Large intestine (tissue), 12 donors: Measurements from ENCODE around the gene NEURL1. TPM values are rescaled to one million over a fixed set of nuclear protein-coding genes. Genes with fewer than 3 reads are reported as not detected.

Experiments used
- DNase-seq, 2 donors: peaks; one replicate each; pipeline versions ENCODE4 v3.0.0 to v3.0.0-alpha.2; 2013
- H3K27ac ChIP-seq: one replicate; pipeline ENCODE4 v1.5.1; 2013; ENCODE audit warnings: low read length
- H3K27me3 ChIP-seq: 2 replicates; pipeline ENCODE4 v1.6.1; 2013; ENCODE audit warnings: low read length; ENCODE audit not compliant: control insufficient read depth, insufficient read depth
- H3K36me3 ChIP-seq: 2 replicates; pipeline ENCODE4 v1.6.1; 2013; ENCODE audit warnings: low read length; ENCODE audit not compliant: control insufficient read depth, insufficient read depth
- H3K4me1 ChIP-seq: one replicate; pipeline ENCODE4 v1.6.1; 2013; ENCODE audit warnings: low read length; ENCODE audit not compliant: control insufficient read depth, insufficient read depth
- H3K4me3 ChIP-seq: one replicate; pipeline ENCODE4 v1.5.1; 2013; ENCODE audit warnings: low read length
- H3K9me3 ChIP-seq: one replicate; pipeline ENCODE4 v1.6.1; 2013; ENCODE audit warnings: mild to moderate bottlenecking, low read depth, low read length, moderate library complexity; ENCODE audit not compliant: control insufficient read depth
- WGBS: methylation state at CpG from one replicate; pipeline ENCODE4 v1.1.5; 2013; ENCODE audit warnings: low lambda C conversion rate; ENCODE audit not compliant: insufficient coverage; 5-methylcytosine and 5-hydroxymethylcytosine counted together
- long read RNA-seq, 11 donors: transcript quantifications; one replicate each; lab custom pipeline, GENCODE V29; 2026
- polyA plus RNA-seq: library from polyadenylated mRNA; unstranded; fragments of 120-200 nt; gene quantifications from one replicate; pipeline ENCODE4 v1.2.1, GENCODE V29; 2013

The NEURL1 gene
- 34.9 TPM for polyA plus RNA-seq
- long read RNA-seq, donor 1: 0 reads
- long read RNA-seq, donor 2: 0 reads
- long read RNA-seq, donor 3: 0 reads
- long read RNA-seq, donor 4: 0 reads
- long read RNA-seq, donor 5: 0 reads
- long read RNA-seq, donor 6, full-length matches to known transcripts: 2 of 2 reads
- long read RNA-seq, donor 6, partial matches to known transcripts: 0 of 2 reads
- long read RNA-seq, donor 6, other reads (novel, unspliced or antisense): 0 of 2 reads
- long read RNA-seq, donor 7, full-length matches to known transcripts: 1 of 6 reads
- long read RNA-seq, donor 7, partial matches to known transcripts: 5 of 6 reads
- long read RNA-seq, donor 7, other reads (novel, unspliced or antisense): 0 of 6 reads
- long read RNA-seq, donor 8, partial matches to known transcripts: 5 of 5 reads
- long read RNA-seq, donor 8, other reads (novel, unspliced or antisense): 0 of 5 reads
- long read RNA-seq, donor 9, full-length matches to known transcripts: 1 of 1 reads
- long read RNA-seq, donor 9, partial matches to known transcripts: 0 of 1 reads
- long read RNA-seq, donor 9, other reads (novel, unspliced or antisense): 0 of 1 reads
- long read RNA-seq, donor 10: 0 reads
- long read RNA-seq, donor 11, full-length matches to known transcripts: 2 of 7 reads
- long read RNA-seq, donor 11, partial matches to known transcripts: 5 of 7 reads
- long read RNA-seq, donor 11, other reads (novel, unspliced or antisense): 0 of 7 reads

GRCh38 chr10:103493362-103493915 is at the start of gene NEURL1:
NEURL1 (plus strand) TSS chr10:103493705; CDS start chr10:103494388, 683 bp downstream.
- H3K27ac ChIP-seq: peak within 1 kb of the TSS; percentile 20
- WGBS: no CpG with 5 or more reads among the region's 65 CpGs
- peak in 1 of 2 donors; percentile 68 for DNase-seq
- H3K4me3 ChIP-seq: peak within 1 kb of the TSS; percentile 59
- H3K4me1 ChIP-seq: peaks cover 28% of the 10 kb centered on the region
- no peaks in the 10 kb centered on the region for H3K9me3 ChIP-seq
- peaks cover 16% of the 10 kb centered on the region for H3K27me3 ChIP-seq
- H3K36me3 ChIP-seq: no peaks in the 10 kb centered on the region

GRCh38 chr10:103444478-103444877 is 49.0 kb upstream of the NEURL1 start:
- Histone ChIP-seq H3K4me1 (no peaks in the 10 kb centered on the region), H3K27me3 (no peaks in the 10 kb centered on the region), H3K9me3 (no peaks in the 10 kb centered on the region), H3K36me3 (peaks cover 87% of the 10 kb centered on the region), H3K27ac (no peak overlapping the region), H3K4me3 (no peak overlapping the region)
- DNase-seq: no peak
- WGBS: no CpG with 5 or more reads among the region's 10 CpGs

DNA sequence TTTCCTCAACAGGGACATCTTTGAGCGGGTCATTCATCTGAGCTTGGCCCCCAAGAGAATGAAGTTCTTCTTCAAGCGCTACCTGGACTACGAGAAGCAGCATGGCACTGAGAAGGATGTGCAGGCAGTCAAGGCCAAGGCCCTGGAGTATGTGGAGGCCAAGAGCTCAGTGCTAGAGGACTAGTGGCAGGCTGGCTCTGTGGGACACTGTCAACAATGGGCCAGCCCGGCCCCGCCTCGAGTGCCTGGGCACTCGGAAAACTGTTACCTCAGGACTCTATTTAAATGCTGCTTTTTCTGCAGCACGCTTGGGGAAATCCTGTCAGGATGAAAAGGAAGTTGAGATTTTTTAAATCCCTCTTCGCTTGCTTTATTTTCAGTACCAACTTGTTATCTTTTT is 48.1 kb upstream of the NEURL1 start:
- WGBS: 100% methylated on average over 1 of the region's 9 CpGs
- H3K4me3 ChIP-seq: no peak overlapping the region
- H3K27me3 ChIP-seq: no peaks in the 10 kb centered on the region
- no peak overlapping the region for H3K27ac ChIP-seq
- no peaks in the 10 kb centered on the region for H3K9me3 ChIP-seq
- H3K36me3 ChIP-seq: peaks cover 81% of the 10 kb centered on the region
- no peaks in the 10 kb centered on the region for H3K4me1 ChIP-seq
- no peak for DNase-seq

DNA sequence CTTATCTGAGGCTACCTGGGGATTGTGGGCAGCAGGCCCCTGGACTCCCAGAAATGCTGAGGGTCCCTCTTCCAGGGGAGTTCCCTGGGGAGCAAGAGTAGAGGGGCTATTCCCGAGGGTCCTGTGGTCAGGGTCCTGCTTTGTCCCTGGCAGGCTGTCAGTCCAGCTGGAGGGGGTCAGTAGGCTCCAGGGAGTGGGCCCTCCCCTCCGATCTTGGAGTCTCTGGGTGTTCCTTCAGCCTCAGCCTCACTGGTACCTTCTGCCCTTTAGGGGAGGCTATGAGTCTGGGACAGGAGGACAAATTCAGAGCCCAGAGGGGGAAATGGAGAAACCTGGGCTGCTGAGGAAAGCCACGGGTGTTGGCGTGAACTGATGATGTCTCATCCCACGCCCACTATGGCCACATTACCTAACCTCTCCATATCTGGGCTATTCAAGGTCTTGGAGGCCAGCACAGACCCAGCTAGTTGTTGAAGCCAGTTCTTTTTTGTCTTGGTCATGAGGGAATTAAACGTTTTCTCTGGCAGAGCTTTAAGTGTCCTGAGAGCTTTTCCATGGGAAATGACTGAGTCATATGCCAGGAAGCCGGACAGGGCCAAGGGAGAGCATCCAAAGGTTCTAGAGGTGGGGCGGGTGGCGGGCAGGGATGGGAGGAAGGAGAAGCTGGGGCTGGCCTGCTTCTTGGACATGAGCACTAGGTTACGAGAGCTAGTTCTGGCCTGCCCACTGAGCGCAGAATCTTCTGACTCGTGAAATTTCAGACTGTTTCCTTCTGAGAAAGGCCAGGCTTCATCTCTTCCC is 47.5 kb upstream of the NEURL1 start:
- no peak for DNase-seq
- no peaks in the 10 kb centered on the region for H3K9me3 ChIP-seq
- no peaks in the 10 kb centered on the region for H3K27me3 ChIP-seq
- no CpG with 5 or more reads among the region's 12 CpGs for WGBS
- H3K4me1 ChIP-seq: no peaks in the 10 kb centered on the region
- H3K27ac ChIP-seq: no peak overlapping the region
- H3K4me3 ChIP-seq: no peak overlapping the region
- H3K36me3 ChIP-seq: peaks cover 75% of the 10 kb centered on the region

- WGBS: no CpG with 5 or more reads among the region's 23 CpGs
- Histone ChIP-seq H3K36me3 (peaks cover 64% of the 10 kb centered on the region), H3K4me1 (peaks cover 3% of the 10 kb centered on the region)
Measured at GRCh38 chr10:103447187-103447586, 46.3 kb upstream of the NEURL1 start.

DNA sequence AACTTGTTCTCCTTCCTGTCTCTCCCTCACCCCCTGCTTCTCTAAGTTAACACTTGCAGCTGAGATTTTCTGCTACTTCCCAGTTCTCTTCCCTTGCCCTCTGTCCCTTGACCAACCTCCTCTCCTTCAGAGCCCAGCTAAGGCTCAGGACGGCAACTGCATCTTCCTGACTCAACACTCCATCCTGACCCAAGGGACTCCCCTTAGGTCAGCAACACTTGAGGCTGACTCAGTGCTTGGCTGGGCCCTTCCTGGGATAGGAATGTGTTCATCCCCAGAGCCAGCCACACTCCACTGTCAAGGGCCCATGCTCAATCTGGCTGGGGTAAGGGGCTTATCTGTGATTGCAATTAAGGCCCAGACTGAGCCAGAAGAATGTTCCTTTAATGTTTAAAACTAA is 44.8 kb upstream of the NEURL1 start:
- Histone ChIP-seq H3K4me1 (peaks cover 7% of the 10 kb centered on the region), H3K36me3 (peaks cover 48% of the 10 kb centered on the region), H3K27me3 (peaks cover 2% of the 10 kb centered on the region), H3K27ac (no peak overlapping the region), H3K4me3 (no peak overlapping the region), H3K9me3 (peaks cover 3% of the 10 kb centered on the region)
- no peak for DNase-seq
- WGBS: no CpG with 5 or more reads among the region's 1 CpG

More at GRCh38 chr10:103447187-103447586, 46.3 kb upstream of the NEURL1 start:
- Histone ChIP-seq H3K27me3 (no peaks in the 10 kb centered on the region), H3K9me3 (peaks cover 3% of the 10 kb centered on the region), H3K4me3 (no peak overlapping the region), H3K27ac (no peak overlapping the region)
- DNase-seq: no peak

DNA sequence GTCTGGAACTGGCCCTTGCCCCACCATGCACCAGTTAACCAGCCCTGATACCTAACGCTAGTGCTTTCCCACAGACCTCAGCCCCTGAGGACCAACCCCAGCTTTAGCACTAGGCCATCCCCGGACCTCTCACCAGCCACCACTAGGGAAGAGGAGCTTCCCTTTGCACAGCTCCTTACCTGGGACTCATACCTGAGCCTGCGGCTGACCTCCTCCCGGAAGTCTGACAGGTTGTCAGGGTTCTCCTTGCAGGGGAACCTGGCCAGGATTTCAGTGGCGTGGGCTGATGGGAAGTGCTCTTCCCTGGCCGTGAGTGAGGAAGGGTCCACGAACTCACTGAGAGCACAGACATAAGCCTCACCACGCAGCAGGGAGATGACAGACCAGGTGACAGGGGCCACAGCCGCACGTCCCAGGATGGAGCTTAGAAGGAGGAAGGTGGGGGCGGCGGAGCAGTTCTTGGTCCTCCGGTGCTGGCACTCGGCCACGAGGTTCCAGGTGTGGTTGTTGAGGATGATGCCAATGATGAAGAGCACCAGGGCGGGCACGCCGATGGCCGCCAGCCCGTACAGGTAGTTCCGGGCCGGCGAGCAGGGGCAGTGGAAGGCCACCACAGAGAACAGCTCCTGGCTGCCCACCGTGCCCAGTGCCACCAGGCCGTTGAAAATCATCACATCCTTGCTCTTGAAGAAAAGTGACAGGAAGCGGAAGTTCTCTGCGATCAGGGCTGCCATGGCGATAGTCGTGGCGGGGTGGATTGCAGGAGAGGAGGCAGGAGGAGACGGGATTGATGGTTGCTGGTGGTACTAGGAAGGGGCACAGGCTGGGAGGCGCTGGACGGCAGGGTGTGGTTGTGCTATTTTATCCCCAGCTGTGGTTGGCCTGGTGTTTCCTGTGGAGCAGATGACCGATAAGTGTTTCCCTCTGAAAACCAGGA is 44.0 kb upstream of the NEURL1 start:
- H3K36me3 ChIP-seq: peaks cover 41% of the 10 kb centered on the region
- H3K4me1 ChIP-seq: peaks cover 7% of the 10 kb centered on the region
- peaks cover 3% of the 10 kb centered on the region for H3K9me3 ChIP-seq
- 100% methylated on average over 3 of the region's 34 CpGs for WGBS
- no peak overlapping the region for H3K27ac ChIP-seq
- DNase-seq: no peak
- H3K4me3 ChIP-seq: no peak overlapping the region
- H3K27me3 ChIP-seq: peaks cover 2% of the 10 kb centered on the region

GRCh38 chr10:103450201-103450695 is 43.3 kb upstream of the NEURL1 start:
- H3K36me3 ChIP-seq: peaks cover 33% of the 10 kb centered on the region
- WGBS: no CpG with 5 or more reads among the region's 12 CpGs

GRCh38 chr10:103451091-103451813 is 42.3 kb upstream of the NEURL1 start:
- peaks cover 24% of the 10 kb centered on the region for H3K36me3 ChIP-seq
- H3K27me3 ChIP-seq: peaks cover 2% of the 10 kb centered on the region
- no CpG with 5 or more reads among the region's 14 CpGs for WGBS
- H3K4me1 ChIP-seq: peaks cover 7% of the 10 kb centered on the region
- H3K4me3 ChIP-seq: peak overlapping the region; percentile 62
- DNase-seq: no peak
- peaks cover 3% of the 10 kb centered on the region for H3K9me3 ChIP-seq
- H3K27ac ChIP-seq: peak overlapping the region; percentile 32

More at GRCh38 chr10:103450201-103450695, 43.3 kb upstream of the NEURL1 start:
- H3K4me1 ChIP-seq: peaks cover 7% of the 10 kb centered on the region
- H3K4me3 ChIP-seq: no peak overlapping the region
- H3K9me3 ChIP-seq: peaks cover 3% of the 10 kb centered on the region
- no peak overlapping the region for H3K27ac ChIP-seq
- no peak for DNase-seq
- H3K27me3 ChIP-seq: peaks cover 2% of the 10 kb centered on the region
